K562 (cell line): ENCODE results near the gene PACS2.

Experiments
- BRD9 ChIP-seq: fragments of 450-650 bp; IDR thresholded peaks from 2 replicates; pipeline ENCODE4 v1.6.1; 2018; ENCODE audit warnings: low read depth; ENCODE audit not compliant: partially characterized antibody
- CTCF ChIP-seq, 3 experiments: IDR thresholded peaks in 2 of 3; conservative IDR thresholded peaks in 1 of 3; 2 replicates each; pipeline ENCODE4 v1.5.1; 2011 to 2012; ENCODE audit warnings: low read length in 3 of 3, mild to moderate bottlenecking in 3 of 3, control low read depth in 2 of 3, improper control_type of control experiment in 1 of 3, inconsistent platforms in 1 of 3, low read depth in 1 of 3, mixed read lengths in 1 of 3, moderate library complexity in 1 of 3; ENCODE audit not compliant: insufficient read depth in 2 of 3
- EZH2 ChIP-seq: IDR thresholded peaks from 2 replicates; pipeline ENCODE4 v1.6.1; 2012; ENCODE audit warnings: low read depth, mild to moderate bottlenecking, inconsistent platforms, low read length, borderline replicate concordance
- HDAC8 ChIP-seq: fragments of 450-650 bp; IDR thresholded peaks from 2 replicates; pipeline ENCODE4 v1.6.1; 2016; ENCODE audit warnings: mild to moderate bottlenecking, missing genetic modification characterization, moderate library complexity, missing compliant biosample characterization
- MEF2A ChIP-seq: IDR thresholded peaks from 2 replicates; pipeline ENCODE4 v1.6.1; 2011; ENCODE audit warnings: low read depth, mild to moderate bottlenecking, low read length, moderate library complexity; ENCODE audit not compliant: control insufficient read depth
- POLR2A ChIP-seq: fragments of 450-650 bp; conservative IDR thresholded peaks from 2 replicates; pipeline ENCODE4 v1.6.1; 2016
- ZNF146 ChIP-seq: IDR thresholded peaks from one replicate; pipeline ENCODE4 v1.6.1; 2018; ENCODE audit warnings: missing compliant biosample characterization; ENCODE audit not compliant: unreplicated experiment
- ZNF24 ChIP-seq: fragments of 450-650 bp; IDR thresholded peaks from 2 replicates; pipeline ENCODE4 v1.6.1; 2016
- ZNF780A ChIP-seq: fragments of 250-450 bp; sonication (Bioruptor Pico); IDR thresholded peaks from 2 replicates; pipeline ENCODE4 v1.5.0; 2021; ENCODE audit warnings: mild to moderate bottlenecking
- TF ChIP-seq, protein P1 (sequence below): sonication (generic); formaldehyde crosslinking; IDR thresholded peaks from 2 replicates; pipeline ENCODE4 v1.9.0; 2022; ENCODE audit warnings: mild to moderate bottlenecking, missing genetic modification reagents
- TF ChIP-seq, protein P2 (sequence below): IDR thresholded peaks from 3 replicates; pipeline ENCODE4 v1.6.1; 2011; ENCODE audit warnings: borderline replicate concordance, mild to moderate bottlenecking, moderate library complexity; ENCODE audit not compliant: insufficient read length; ENCODE audit errors: extremely low read depth
- TF ChIP-seq, protein P3 (sequence below): sonication (generic); formaldehyde crosslinking; IDR thresholded peaks from 2 replicates; pipeline ENCODE4 v1.8.0; 2022; ENCODE audit warnings: mild to moderate bottlenecking, missing genetic modification reagents

- TF ChIP-seq ZNF24 (no peak), POLR2A (no peak), CTCF (IDR thresholded peaks at IDR 0.05 in 2 of 3, conservative IDR thresholded peaks at IDR 0.05 in 1 of 3; ENCODE audit: insufficient read depth in 2 of 3, low read depth in 1 of 3, low read length in 3 of 3) (no peak), ZNF780A (CRISPR knock-in tag) (no peak), ZNF146 (no peak), MEF2A (no peak), EZH2 (no peak), HDAC8 (tag) (no peak), BRD9 (no peak)
- TF ChIP-seq, protein P1, sequence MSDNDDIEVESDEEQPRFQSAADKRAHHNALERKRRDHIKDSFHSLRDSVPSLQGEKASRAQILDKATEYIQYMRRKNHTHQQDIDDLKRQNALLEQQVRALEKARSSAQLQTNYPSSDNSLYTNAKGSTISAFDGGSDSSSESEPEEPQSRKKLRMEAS (CRISPR knock-in tag): no peak
- TF ChIP-seq, protein P2, sequence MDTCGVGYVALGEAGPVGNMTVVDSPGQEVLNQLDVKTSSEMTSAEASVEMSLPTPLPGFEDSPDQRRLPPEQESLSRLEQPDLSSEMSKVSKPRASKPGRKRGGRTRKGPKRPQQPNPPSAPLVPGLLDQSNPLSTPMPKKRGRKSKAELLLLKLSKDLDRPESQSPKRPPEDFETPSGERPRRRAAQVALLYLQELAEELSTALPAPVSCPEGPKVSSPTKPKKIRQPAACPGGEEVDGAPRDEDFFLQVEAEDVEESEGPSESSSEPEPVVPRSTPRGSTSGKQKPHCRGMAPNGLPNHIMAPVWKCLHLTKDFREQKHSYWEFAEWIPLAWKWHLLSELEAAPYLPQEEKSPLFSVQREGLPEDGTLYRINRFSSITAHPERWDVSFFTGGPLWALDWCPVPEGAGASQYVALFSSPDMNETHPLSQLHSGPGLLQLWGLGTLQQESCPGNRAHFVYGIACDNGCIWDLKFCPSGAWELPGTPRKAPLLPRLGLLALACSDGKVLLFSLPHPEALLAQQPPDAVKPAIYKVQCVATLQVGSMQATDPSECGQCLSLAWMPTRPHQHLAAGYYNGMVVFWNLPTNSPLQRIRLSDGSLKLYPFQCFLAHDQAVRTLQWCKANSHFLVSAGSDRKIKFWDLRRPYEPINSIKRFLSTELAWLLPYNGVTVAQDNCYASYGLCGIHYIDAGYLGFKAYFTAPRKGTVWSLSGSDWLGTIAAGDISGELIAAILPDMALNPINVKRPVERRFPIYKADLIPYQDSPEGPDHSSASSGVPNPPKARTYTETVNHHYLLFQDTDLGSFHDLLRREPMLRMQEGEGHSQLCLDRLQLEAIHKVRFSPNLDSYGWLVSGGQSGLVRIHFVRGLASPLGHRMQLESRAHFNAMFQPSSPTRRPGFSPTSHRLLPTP: no peak
- TF ChIP-seq, protein P3, sequence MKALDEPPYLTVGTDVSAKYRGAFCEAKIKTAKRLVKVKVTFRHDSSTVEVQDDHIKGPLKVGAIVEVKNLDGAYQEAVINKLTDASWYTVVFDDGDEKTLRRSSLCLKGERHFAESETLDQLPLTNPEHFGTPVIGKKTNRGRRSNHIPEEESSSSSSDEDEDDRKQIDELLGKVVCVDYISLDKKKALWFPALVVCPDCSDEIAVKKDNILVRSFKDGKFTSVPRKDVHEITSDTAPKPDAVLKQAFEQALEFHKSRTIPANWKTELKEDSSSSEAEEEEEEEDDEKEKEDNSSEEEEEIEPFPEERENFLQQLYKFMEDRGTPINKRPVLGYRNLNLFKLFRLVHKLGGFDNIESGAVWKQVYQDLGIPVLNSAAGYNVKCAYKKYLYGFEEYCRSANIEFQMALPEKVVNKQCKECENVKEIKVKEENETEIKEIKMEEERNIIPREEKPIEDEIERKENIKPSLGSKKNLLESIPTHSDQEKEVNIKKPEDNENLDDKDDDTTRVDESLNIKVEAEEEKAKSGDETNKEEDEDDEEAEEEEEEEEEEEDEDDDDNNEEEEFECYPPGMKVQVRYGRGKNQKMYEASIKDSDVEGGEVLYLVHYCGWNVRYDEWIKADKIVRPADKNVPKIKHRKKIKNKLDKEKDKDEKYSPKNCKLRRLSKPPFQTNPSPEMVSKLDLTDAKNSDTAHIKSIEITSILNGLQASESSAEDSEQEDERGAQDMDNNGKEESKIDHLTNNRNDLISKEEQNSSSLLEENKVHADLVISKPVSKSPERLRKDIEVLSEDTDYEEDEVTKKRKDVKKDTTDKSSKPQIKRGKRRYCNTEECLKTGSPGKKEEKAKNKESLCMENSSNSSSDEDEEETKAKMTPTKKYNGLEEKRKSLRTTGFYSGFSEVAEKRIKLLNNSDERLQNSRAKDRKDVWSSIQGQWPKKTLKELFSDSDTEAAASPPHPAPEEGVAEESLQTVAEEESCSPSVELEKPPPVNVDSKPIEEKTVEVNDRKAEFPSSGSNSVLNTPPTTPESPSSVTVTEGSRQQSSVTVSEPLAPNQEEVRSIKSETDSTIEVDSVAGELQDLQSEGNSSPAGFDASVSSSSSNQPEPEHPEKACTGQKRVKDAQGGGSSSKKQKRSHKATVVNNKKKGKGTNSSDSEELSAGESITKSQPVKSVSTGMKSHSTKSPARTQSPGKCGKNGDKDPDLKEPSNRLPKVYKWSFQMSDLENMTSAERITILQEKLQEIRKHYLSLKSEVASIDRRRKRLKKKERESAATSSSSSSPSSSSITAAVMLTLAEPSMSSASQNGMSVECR: no peak
Measured at GRCh38 chr14:105330491-105330895, 15.9 kb downstream of the PACS2 start.
